Endodermal cell (in vitro differentiated cells): ENCODE data around the gene STIM1. TPM values are rescaled to one million over a fixed set of nuclear protein-coding genes. Genes with fewer than 3 reads are reported as not detected.

Source experiments
- DNase-seq: peaks from one replicate; pipeline ENCODE4 v3.0.0-alpha.2; 2017
- H3K27ac ChIP-seq: 2 replicates; pipeline ENCODE4 v1.5.1; 2013; ENCODE audit warnings: mild to moderate bottlenecking, low read depth, low read length, moderate library complexity
- H3K27me3 ChIP-seq: 2 replicates; pipeline ENCODE4 v1.6.1; 2013; ENCODE audit warnings: mild to moderate bottlenecking, low read length, moderate library complexity; ENCODE audit not compliant: insufficient read depth, control insufficient read depth, poor library complexity, severe bottlenecking
- H3K36me3 ChIP-seq: 2 replicates; pipeline ENCODE4 v1.7.0; 2013; ENCODE audit warnings: mild to moderate bottlenecking, low read length, moderate library complexity; ENCODE audit not compliant: control insufficient read depth, insufficient read depth
- H3K4me1 ChIP-seq: one replicate; pipeline ENCODE4 v1.7.0; 2013; ENCODE audit warnings: low read length; ENCODE audit not compliant: control insufficient read depth, insufficient read depth
- H3K4me3 ChIP-seq: 2 replicates; pipeline ENCODE4 v1.5.1; 2013; ENCODE audit warnings: mild to moderate bottlenecking, low read length, moderate library complexity
- H3K9ac ChIP-seq: 2 replicates; pipeline ENCODE4 v1.6.1; 2013; ENCODE audit warnings: mild to moderate bottlenecking, low read length, moderate library complexity; ENCODE audit not compliant: poor library complexity, severe bottlenecking; ENCODE audit errors: extremely low read depth
- H3K9me3 ChIP-seq: 2 replicates; pipeline ENCODE4 v1.6.1; 2013; ENCODE audit warnings: mild to moderate bottlenecking, low read length, moderate library complexity; ENCODE audit not compliant: control insufficient read depth
- H3K27ac Mint-ChIP-seq: 2 replicates; pipeline ENCODE4 v1.8.0; 2020; ENCODE audit warnings: mixed read lengths
- H3K27me3 Mint-ChIP-seq: 2 replicates; pipeline ENCODE4 v1.8.0; 2021; ENCODE audit warnings: mild to moderate bottlenecking, mixed read lengths; ENCODE audit not compliant: insufficient read depth
- H3K36me3 Mint-ChIP-seq: 2 replicates; pipeline ENCODE4 v1.8.0; 2020; ENCODE audit warnings: low read depth, mixed read lengths
- H3K4me1 Mint-ChIP-seq: 2 replicates; pipeline ENCODE4 v1.8.0; 2020; ENCODE audit warnings: mixed read lengths
- H3K4me3 Mint-ChIP-seq: 2 replicates; pipeline ENCODE4 v1.8.0; 2020; ENCODE audit warnings: mild to moderate bottlenecking, moderate library complexity, mixed read lengths
- H3K9me3 Mint-ChIP-seq: 2 replicates; pipeline ENCODE4 v1.8.0; 2020; ENCODE audit warnings: mild to moderate bottlenecking, mixed read lengths
- WGBS, 2 experiments: methylation state at CpG; one replicate each; pipeline versions ENCODE4 v1.1.5 to v1.1.7; 2013; ENCODE audit warnings: missing lambda C conversion rate in 2 of 2, mixed read lengths in 1 of 2; ENCODE audit not compliant: insufficient coverage in 1 of 2, insufficient read length in 1 of 2; 5-methylcytosine and 5-hydroxymethylcytosine counted together
- total RNA-seq, 2 donors: library from RNA; stranded (reverse); fragmentation: NEBNext Ultra II Directional in 1 of 2; extraction: Animal tissue kit (Norgen Biotek cat#: 25700) in 1 of 2; gene quantifications; 2 replicates in 1 of 2; 3 replicates in 1 of 2; pipeline ENCODE4 v1.2.1, GENCODE V29; 2021
- TF ChIP-seq, protein P1 (sequence below): fragments of 200-600 bp; sonication (generic); conservative IDR thresholded peaks from 2 replicates; pipeline ENCODE4 v1.5.0; 2021; ENCODE audit warnings: antibody characterized with exemption, mild to moderate bottlenecking

The STIM1 gene
- total RNA-seq, 2 donors from 2014 or later = 20.9 to 27.9 TPM

DNA sequence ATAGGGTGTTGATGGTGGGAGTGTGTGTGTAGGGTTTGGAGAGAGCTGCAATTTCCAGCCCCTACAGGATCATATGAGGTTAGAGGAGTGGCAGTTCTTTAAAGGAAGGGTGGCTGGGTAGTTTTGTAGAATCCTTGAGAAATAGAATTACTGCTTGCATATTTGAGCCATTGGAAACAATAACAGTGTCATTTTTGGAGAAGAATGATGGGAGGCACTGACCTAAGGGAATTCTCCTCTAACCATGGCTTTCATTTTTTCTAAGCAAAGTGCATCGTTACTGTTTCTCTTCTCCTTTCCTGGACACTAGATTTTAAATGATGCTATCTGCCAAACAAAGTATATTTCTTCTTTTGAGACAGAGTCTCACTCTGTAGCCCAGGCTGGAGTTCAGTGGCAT lies 172.3 kb downstream of the STIM1 start:
- no peak overlapping the region for H3K4me3 Mint-ChIP-seq
- Histone ChIP-seq H3K27ac (no peak overlapping the region), H3K36me3 (peaks cover 4% of the 10 kb centered on the region), H3K4me3 (no peak overlapping the region), H3K4me1 (no peaks in the 10 kb centered on the region), H3K9me3 (peaks cover 22% of the 10 kb centered on the region), H3K9ac (no peak overlapping the region), H3K27me3 (no peaks in the 10 kb centered on the region)
- H3K27me3 Mint-ChIP-seq = no peaks in the 10 kb centered on the region
- no peaks in the 10 kb centered on the region for H3K4me1 Mint-ChIP-seq
- H3K9me3 Mint-ChIP-seq = peaks cover 14% of the 10 kb centered on the region
- H3K36me3 Mint-ChIP-seq = peaks cover 8% of the 10 kb centered on the region
- no peak overlapping the region for H3K27ac Mint-ChIP-seq
- no peak for DNase-seq
- 100% methylated on average over 1 of the region's 1 CpG for WGBS, 2 experiments
- TF ChIP-seq, protein P1, sequence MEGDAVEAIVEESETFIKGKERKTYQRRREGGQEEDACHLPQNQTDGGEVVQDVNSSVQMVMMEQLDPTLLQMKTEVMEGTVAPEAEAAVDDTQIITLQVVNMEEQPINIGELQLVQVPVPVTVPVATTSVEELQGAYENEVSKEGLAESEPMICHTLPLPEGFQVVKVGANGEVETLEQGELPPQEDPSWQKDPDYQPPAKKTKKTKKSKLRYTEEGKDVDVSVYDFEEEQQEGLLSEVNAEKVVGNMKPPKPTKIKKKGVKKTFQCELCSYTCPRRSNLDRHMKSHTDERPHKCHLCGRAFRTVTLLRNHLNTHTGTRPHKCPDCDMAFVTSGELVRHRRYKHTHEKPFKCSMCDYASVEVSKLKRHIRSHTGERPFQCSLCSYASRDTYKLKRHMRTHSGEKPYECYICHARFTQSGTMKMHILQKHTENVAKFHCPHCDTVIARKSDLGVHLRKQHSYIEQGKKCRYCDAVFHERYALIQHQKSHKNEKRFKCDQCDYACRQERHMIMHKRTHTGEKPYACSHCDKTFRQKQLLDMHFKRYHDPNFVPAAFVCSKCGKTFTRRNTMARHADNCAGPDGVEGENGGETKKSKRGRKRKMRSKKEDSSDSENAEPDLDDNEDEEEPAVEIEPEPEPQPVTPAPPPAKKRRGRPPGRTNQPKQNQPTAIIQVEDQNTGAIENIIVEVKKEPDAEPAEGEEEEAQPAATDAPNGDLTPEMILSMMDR = no peak

DNA sequence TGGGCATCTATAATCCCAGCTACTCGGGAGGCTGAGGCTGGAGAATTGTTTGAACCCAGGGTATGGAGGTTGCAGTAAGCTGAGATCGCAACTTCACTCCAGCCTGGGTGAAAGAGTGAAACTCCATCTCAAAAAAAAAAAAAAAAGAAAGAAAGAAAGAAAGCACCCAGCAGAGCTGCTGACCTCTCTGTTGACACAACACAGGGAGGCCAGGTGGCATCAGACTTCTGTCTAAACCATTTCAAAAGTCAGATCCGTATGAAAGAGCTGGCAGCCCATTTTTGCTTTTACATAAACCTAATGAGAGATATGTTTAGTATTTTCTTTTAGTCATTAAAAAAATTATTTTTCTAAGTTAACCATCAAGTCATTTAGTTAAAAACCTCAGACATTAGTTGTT lies 174.7 kb downstream of the STIM1 start:
- Histone ChIP-seq H3K9ac (no peak overlapping the region), H3K9me3 (peaks cover 22% of the 10 kb centered on the region), H3K4me3 (no peak overlapping the region), H3K27ac (no peak overlapping the region), H3K36me3 (peaks cover 4% of the 10 kb centered on the region), H3K27me3 (no peaks in the 10 kb centered on the region), H3K4me1 (no peaks in the 10 kb centered on the region)
- Mint-ChIP-seq H3K4me1 (no peaks in the 10 kb centered on the region), H3K4me3 (no peak overlapping the region), H3K36me3 (peaks cover 8% of the 10 kb centered on the region), H3K9me3 (peaks cover 27% of the 10 kb centered on the region), H3K27me3 (no peaks in the 10 kb centered on the region), H3K27ac (no peak overlapping the region)
- TF ChIP-seq, protein P1 = no peak
- DNase-seq = no peak
- 88% methylated on average over 3 of the region's 3 CpGs; no CpG with 5 or more reads in 1 of the 2 experiments for WGBS, 2 experiments

GRCh38 chr11:4032097-4032496 lies 176.6 kb downstream of the STIM1 start:
- H3K4me3 ChIP-seq = no peak overlapping the region
- 43 to 47% methylated on average over 1 of the region's 2 CpGs for WGBS, 2 experiments
- H3K9me3 Mint-ChIP-seq = peaks cover 33% of the 10 kb centered on the region
- H3K27ac ChIP-seq = no peak overlapping the region
- H3K27me3 Mint-ChIP-seq = no peaks in the 10 kb centered on the region
- H3K27ac Mint-ChIP-seq = no peak overlapping the region
- H3K4me1 Mint-ChIP-seq = no peaks in the 10 kb centered on the region
- peaks cover 14% of the 10 kb centered on the region for H3K9me3 ChIP-seq
- no peak for DNase-seq
- no peaks in the 10 kb centered on the region for H3K27me3 ChIP-seq
- no peak overlapping the region for H3K9ac ChIP-seq
- TF ChIP-seq, protein P1 = no peak
- no peak overlapping the region for H3K4me3 Mint-ChIP-seq
- H3K4me1 ChIP-seq = no peaks in the 10 kb centered on the region
- H3K36me3 Mint-ChIP-seq = no peaks in the 10 kb centered on the region
- H3K36me3 ChIP-seq = no peaks in the 10 kb centered on the region
